ENCODE measurements around the gene SELE.

DNA sequence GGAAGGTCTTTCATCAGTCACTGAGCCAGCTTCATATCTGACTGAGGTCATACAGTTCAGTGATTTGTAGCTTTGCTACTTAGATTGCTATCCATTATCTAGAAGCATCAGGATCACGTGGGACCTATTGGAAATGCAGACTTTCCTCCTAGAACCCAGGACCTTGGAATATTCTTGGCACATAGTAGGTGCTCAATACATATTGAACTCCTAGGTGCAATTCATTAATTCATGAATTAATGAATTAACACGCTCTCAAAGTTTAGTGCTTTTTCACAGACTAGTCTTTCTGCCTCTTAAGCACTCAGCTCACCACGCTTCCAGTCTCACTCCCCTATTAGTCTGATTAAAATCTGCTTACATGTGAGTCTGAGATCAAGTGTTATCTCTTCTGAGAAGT is 48.7 kb upstream of the SELE start:
- TF ChIP-seq CREB5 (CRISPR knock-in tag; IDR thresholded peaks at IDR 0.05; ENCODE audit: low read depth) (no peak), ARNTL (CRISPR knock-in tag; IDR thresholded peaks at IDR 0.05; ENCODE audit: borderline replicate concordance, low read depth) (no peak), PATZ1 (CRISPR knock-in tag; IDR thresholded peaks at IDR 0.05; ENCODE audit: borderline replicate concordance) (no peak), TCF4 (CRISPR knock-in tag; IDR thresholded peaks at IDR 0.05; ENCODE audit: borderline replicate concordance) (no peak), ZFP3 (CRISPR knock-in tag; IDR thresholded peaks at IDR 0.05) (no peak), ZC3H10 (CRISPR knock-in tag; IDR thresholded peaks at IDR 0.05) (no peak), CSDC2 (CRISPR knock-in tag; IDR thresholded peaks at IDR 0.05) (no peak)
